ENCODE measurements around the gene CAMK1D. TPM values are rescaled to one million over a fixed set of nuclear protein-coding genes. Genes with fewer than 3 reads are reported as not detected.

The CAMK1D gene
- total RNA-seq, 1 experiment from 2014 or later, result 10.2 TPM

GRCh38 chr10:12875100-12875499, 525.8 kb downstream of the CAMK1D start:
- H3K4me1 Mint-ChIP-seq, result peaks cover 3% of the 10 kb centered on the region; the same call in 1 of the 2 replicates
- DNase-seq (ENCODE audit: low spot score) (no peak), ATAC-seq (no peak)
- peaks cover 16% of the 10 kb centered on the region for H3K9me3 Mint-ChIP-seq
- no peaks in the 10 kb centered on the region; the same call in 1 of the 2 replicates for H3K27me3 Mint-ChIP-seq (ENCODE audit: low read depth)
- no peak overlapping the region for H3K4me3 Mint-ChIP-seq
- ChIA-PET POLR2A (no interaction called here), CTCF (no interaction called here)
- no peaks in the 10 kb centered on the region for H3K36me3 Mint-ChIP-seq
- no peak for TF ChIP-seq ATF3 (CRISPR knock-in tag; conservative IDR thresholded peaks at IDR 0.05)
- TF ChIP-seq ZNF671 (CRISPR knock-in tag; IDR thresholded peaks at IDR 0.05), result no peak
- no peak for TF ChIP-seq FOXJ3 (CRISPR knock-in tag; IDR thresholded peaks at IDR 0.05; ENCODE audit: borderline replicate concordance)
- TF ChIP-seq MAX (CRISPR knock-in tag; IDR thresholded peaks at IDR 0.05), result no peak
- TF ChIP-seq USF2 (CRISPR knock-in tag; IDR thresholded peaks at IDR 0.05), result no peak
- no peak for TF ChIP-seq E2F1 (CRISPR knock-in tag; IDR thresholded peaks at IDR 0.05)
- TF ChIP-seq ZBTB43 (CRISPR knock-in tag; IDR thresholded peaks at IDR 0.05), result no peak
- no peak for TF ChIP-seq ZMAT4 (CRISPR knock-in tag; IDR thresholded peaks at IDR 0.05)
- no peak for TF ChIP-seq ZNF263 (CRISPR knock-in tag; IDR thresholded peaks at IDR 0.05; ENCODE audit: low read depth)
- TF ChIP-seq AFF4 (CRISPR knock-in tag; IDR thresholded peaks at IDR 0.05; ENCODE audit: borderline replicate concordance), result no peak
- no peak for TF ChIP-seq NFE2L1 (CRISPR knock-in tag; IDR thresholded peaks at IDR 0.05)
- no peak for TF ChIP-seq OVOL2 (CRISPR knock-in tag; IDR thresholded peaks at IDR 0.05; ENCODE audit: borderline replicate concordance)
- TF ChIP-seq PRRX2 (CRISPR knock-in tag; IDR thresholded peaks at IDR 0.05), result no peak
- TF ChIP-seq TEAD4 (CRISPR knock-in tag; IDR thresholded peaks at IDR 0.05), result no peak
- no peak overlapping the region for H3K27ac Mint-ChIP-seq

- ChIA-PET POLR2A (no interaction called here), CTCF (interaction anchor here (0.5 to 0.6 kb wide), 2 partner anchors 27 to 94 kb away, joined by 3 to 4 read pairs; no protein-coding TSS in a partner anchor)
- TF ChIP-seq NR1H2 (CRISPR knock-in tag; IDR thresholded peaks at IDR 0.05), result no peak
- TF ChIP-seq FOXK1 (CRISPR knock-in tag; IDR thresholded peaks at IDR 0.05), result no peak
- TF ChIP-seq RELA (CRISPR knock-in tag; IDR thresholded peaks at IDR 0.05; ENCODE audit: borderline replicate concordance), result no peak
- TF ChIP-seq ELF4 (CRISPR knock-in tag; IDR thresholded peaks at IDR 0.05; ENCODE audit: low read depth), result no peak
- Mint-ChIP-seq H3K4me3 (no peak overlapping the region), H3K27ac (no peak overlapping the region), H3K4me1 (peaks cover 3% of the 10 kb centered on the region; the same call in 1 of the 2 replicates), H3K36me3 (no peaks in the 10 kb centered on the region), H3K27me3 (ENCODE audit: low read depth) (no peaks in the 10 kb centered on the region; the same call in 1 of the 2 replicates), H3K9me3 (peaks cover 20% of the 10 kb centered on the region)
- DNase-seq (ENCODE audit: low spot score) (no peak), ATAC-seq (no peak)
Measured at GRCh38 chr10:12876266-12876665, 526.9 kb downstream of the CAMK1D start.

All from WTC11 (cell line).